ENCODE results near the gene TICRR.

Gene TICRR

DNA sequence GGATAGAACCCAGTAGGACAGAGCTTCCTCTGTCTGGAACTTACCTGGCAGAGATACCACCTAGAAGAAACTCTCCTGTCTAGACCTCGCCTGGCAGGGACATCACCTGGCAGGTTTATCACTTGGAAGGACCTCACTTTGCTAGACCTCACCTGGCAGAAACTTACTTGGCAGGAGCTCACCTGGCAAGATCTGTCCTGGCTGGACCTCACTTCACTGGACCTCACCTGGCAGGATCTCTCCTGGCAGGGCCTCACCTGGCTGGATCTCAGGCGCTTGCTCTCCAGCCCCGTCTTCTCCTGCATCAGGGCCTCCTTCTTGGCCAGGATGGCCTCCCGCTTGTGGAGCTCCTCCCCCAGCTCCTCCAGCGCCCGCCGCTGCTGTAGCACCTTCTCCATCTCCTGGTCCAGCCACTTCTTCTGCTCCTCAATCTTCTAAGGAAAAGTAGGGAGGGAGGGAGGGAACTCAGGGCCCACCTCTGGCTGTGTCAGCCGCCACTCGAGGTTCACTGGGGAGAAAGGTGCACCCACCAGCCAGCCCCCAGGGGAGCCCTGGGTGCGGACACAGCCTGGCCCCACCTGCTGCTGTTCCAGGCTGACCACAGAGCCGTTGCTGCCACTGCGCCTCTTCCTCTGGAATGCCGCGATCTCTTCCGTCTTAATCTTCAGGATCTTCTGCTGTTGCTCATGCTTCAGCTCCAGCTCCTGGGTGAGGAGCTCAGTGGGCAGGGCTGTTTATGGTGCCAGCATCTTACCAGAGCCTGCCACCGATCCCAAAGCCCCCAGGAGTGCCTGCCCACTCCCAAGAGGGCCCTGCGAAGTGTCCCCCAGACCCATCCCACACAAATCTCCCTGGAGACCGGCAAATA lies 57.5 kb downstream of the TICRR start:
- H3K27ac ChIP-seq, result no peak overlapping the region
- H3K36me3 ChIP-seq, result peaks cover 66% of the 10 kb centered on the region
- H3K4me1 ChIP-seq, result peaks cover 10% of the 10 kb centered on the region
- no peak for TF ChIP-seq Cebpa-rat (IDR thresholded peaks at IDR 0.05)
- no peaks in the 10 kb centered on the region for H4K20me1 ChIP-seq
- H3K4me3 ChIP-seq, result no peak overlapping the region
- H3K27me3 ChIP-seq, result no peaks in the 10 kb centered on the region
- no peak overlapping the region for H3K9ac ChIP-seq
- H3K4me2 ChIP-seq, result no peak overlapping the region
- H3K9me3 ChIP-seq, result peaks cover 36% of the 10 kb centered on the region

DNA sequence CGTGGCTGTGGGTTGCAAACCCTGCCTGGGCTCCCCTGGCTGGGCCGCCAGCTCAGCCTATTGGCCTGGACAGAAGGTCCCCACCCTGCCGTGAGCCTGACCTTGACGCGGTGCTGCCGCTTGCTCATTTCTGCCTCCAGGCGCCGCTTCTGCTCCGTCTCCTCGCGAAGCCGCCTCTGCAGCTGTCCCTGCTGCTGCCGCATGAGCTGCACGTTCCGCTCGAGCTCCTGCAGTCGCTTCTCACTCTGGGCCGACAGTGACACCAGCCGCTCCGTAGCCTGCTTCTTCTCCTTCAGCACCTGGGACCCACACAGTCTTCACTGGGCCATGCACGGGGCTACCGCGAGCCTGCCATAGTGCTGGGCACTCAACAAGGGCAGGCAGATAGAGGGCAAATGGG lies 58.3 kb downstream of the TICRR start:
- peaks cover 59% of the 10 kb centered on the region for H3K36me3 ChIP-seq
- TF ChIP-seq Cebpa-rat (IDR thresholded peaks at IDR 0.05), result no peak
- H3K9ac ChIP-seq, result no peak overlapping the region
- H3K4me1 ChIP-seq, result peaks cover 2% of the 10 kb centered on the region
- H4K20me1 ChIP-seq, result no peaks in the 10 kb centered on the region
- no peak overlapping the region for H3K4me3 ChIP-seq
- peaks cover 36% of the 10 kb centered on the region for H3K9me3 ChIP-seq
- H3K27ac ChIP-seq, result no peak overlapping the region
- no peaks in the 10 kb centered on the region for H3K27me3 ChIP-seq
- H3K4me2 ChIP-seq, result no peak overlapping the region

DNA sequence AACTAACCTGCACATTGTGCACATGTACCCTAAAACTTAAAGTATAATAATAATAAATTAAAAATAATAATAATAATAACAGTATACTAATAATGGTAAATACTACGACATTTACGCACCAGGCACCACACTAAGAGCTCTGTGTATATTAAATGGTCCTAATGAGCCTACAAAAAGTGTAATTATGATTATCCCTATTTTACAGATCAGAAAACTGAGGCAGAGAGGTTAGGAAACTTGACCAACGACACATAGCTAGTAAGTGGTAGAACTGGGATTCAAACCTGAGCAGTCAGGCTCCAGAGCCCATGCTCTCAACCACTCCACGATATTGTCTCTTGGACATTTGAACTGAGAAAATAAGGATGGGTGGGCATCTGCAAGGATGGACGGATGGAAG lies 65.0 kb downstream of the TICRR start:
- H4K20me1 ChIP-seq, result no peaks in the 10 kb centered on the region
- H3K9ac ChIP-seq, result no peak overlapping the region
- no peak overlapping the region for H3K4me2 ChIP-seq
- no peak for TF ChIP-seq Cebpa-rat (IDR thresholded peaks at IDR 0.05)
- H3K27me3 ChIP-seq, result no peaks in the 10 kb centered on the region
- peaks cover 16% of the 10 kb centered on the region; the same call in 1 of the 2 replicates for H3K36me3 ChIP-seq
- no peak overlapping the region for H3K27ac ChIP-seq
- no peak overlapping the region for H3K4me3 ChIP-seq
- no peaks in the 10 kb centered on the region for H3K9me3 ChIP-seq
- H3K4me1 ChIP-seq, result no peaks in the 10 kb centered on the region

DNA sequence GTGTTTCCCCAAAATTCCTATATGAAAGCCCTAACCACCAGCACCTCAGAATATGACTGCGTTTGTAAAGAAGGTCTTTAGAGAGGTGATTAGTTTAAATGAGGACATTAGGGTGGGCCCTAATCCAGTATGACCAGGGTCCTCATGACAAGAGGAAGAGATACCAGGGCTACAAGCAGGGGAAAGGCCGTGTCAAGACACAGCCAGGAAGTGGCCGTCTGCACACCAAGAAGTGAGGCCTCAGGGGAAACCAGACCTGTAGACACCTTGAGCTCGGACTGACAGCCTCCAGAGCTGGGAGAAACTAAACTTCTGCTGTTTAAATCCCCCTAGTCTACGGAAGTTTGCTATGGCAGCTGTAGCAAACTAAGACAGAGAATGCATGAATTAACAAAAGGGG lies 65.8 kb downstream of the TICRR start:
- H3K27ac ChIP-seq, result no peak overlapping the region
- H3K4me3 ChIP-seq, result no peak overlapping the region
- no peaks in the 10 kb centered on the region for H4K20me1 ChIP-seq
- H3K9ac ChIP-seq, result no peak overlapping the region
- no peak for TF ChIP-seq Cebpa-rat (IDR thresholded peaks at IDR 0.05)
- H3K4me1 ChIP-seq, result no peaks in the 10 kb centered on the region
- H3K4me2 ChIP-seq, result no peak overlapping the region
- no peaks in the 10 kb centered on the region for H3K27me3 ChIP-seq
- H3K9me3 ChIP-seq, result no peaks in the 10 kb centered on the region
- peaks cover 16% of the 10 kb centered on the region; the same call in 1 of the 2 replicates for H3K36me3 ChIP-seq

DNA sequence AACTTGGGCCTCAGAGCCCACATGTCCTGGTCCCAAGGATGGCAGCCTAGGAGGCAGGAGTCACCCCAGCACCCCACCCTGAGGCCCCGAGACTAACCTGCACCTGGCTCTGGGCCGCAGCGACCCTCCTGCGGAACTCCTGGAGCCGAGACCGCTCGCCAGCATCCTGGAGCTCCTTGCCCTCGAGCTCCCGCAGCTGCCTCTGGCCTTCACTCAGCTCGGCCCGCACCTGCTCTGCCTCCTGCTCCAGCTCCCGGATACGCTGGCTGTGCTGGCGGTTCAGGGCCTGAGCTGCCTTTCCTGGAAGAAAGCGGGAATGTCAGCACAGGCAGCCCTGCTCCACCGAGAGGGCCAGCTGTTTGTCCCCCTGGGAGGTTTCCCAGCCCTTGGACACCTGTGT lies 66.8 kb downstream of the TICRR start:
- no peaks in the 10 kb centered on the region for H3K27me3 ChIP-seq
- no peaks in the 10 kb centered on the region for H3K4me1 ChIP-seq
- no peak overlapping the region for H3K4me2 ChIP-seq
- no peak overlapping the region for H3K9ac ChIP-seq
- no peaks in the 10 kb centered on the region for H3K9me3 ChIP-seq
- TF ChIP-seq Cebpa-rat (IDR thresholded peaks at IDR 0.05), result no peak
- no peak overlapping the region for H3K27ac ChIP-seq
- H3K4me3 ChIP-seq, result no peak overlapping the region
- H3K36me3 ChIP-seq, result peaks cover 16% of the 10 kb centered on the region; the same call in 1 of the 2 replicates
- no peaks in the 10 kb centered on the region for H4K20me1 ChIP-seq

DNA sequence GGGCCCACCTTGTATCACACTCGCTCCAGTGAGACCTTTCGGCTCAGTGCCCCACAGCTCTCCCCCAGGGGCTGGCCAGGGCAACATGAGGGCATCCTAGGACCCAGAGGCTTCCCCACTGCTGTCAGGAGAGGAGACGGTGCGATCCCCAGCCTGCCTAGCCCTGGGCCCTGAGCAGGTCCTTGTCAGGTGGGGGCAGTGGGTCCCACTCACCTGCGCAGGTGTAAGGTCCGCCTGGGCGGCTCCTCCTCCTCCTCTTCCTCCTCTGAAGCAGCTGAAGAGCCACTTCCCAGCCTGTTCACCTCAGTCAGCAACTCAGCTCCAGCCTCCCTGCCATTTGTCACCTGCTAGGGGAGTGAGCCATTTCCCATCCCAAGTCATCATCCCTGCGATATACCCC lies 70.4 kb downstream of the TICRR start:
- Histone ChIP-seq H3K9me3 (peaks cover 9% of the 10 kb centered on the region; the same call in 1 of the 2 replicates), H3K4me1 (no peaks in the 10 kb centered on the region), H3K4me3 (no peak overlapping the region), H3K27ac (no peak overlapping the region), H3K4me2 (no peak overlapping the region), H4K20me1 (no peaks in the 10 kb centered on the region), H3K9ac (no peak overlapping the region), H3K36me3 (peaks cover 46% of the 10 kb centered on the region), H3K27me3 (no peaks in the 10 kb centered on the region)
- no peak for TF ChIP-seq Cebpa-rat (IDR thresholded peaks at IDR 0.05)

DNA sequence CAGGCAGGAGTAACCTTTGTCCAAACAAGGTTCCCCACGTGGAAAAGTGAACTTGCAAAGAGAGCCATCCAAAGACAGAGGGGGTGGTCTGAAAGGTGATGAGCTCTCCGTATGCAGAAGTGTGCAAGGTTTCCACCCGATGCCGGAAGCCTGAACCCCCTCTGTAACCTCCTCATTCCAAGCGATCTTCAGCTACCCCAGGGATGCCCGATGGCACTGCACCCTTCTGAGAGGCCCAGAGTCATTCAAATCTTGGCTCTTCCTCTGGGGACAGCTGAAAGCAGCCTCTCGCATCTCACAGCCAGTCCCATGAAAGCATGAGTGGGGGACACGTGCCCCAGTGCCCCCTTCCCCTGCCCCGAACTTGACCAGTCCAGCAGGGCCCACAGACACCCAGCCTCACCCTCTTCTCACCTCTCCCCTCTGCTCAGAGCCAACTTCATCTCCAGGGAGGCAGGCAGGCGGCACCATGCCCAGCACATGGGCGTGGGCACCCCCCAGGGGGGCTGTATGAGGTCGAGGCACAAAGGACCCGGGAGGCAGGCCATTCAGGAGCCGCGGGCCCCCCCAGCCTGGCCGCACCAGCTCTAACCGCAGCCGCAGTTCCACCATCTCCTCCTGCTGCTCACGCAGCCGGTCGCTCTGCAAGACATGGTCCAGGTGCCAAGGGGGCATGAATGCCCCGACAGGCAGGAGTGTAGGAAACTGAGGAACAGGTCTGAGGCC lies 71.3 kb downstream of the TICRR start:
- Histone ChIP-seq H3K4me2 (no peak overlapping the region), H3K9ac (no peak overlapping the region), H3K27me3 (no peaks in the 10 kb centered on the region), H3K4me1 (no peaks in the 10 kb centered on the region), H3K9me3 (peaks cover 9% of the 10 kb centered on the region; the same call in 1 of the 2 replicates), H4K20me1 (no peaks in the 10 kb centered on the region), H3K4me3 (no peak overlapping the region), H3K36me3 (peaks cover 44% of the 10 kb centered on the region), H3K27ac (no peak overlapping the region)
- no peak for TF ChIP-seq Cebpa-rat (IDR thresholded peaks at IDR 0.05)

DNA sequence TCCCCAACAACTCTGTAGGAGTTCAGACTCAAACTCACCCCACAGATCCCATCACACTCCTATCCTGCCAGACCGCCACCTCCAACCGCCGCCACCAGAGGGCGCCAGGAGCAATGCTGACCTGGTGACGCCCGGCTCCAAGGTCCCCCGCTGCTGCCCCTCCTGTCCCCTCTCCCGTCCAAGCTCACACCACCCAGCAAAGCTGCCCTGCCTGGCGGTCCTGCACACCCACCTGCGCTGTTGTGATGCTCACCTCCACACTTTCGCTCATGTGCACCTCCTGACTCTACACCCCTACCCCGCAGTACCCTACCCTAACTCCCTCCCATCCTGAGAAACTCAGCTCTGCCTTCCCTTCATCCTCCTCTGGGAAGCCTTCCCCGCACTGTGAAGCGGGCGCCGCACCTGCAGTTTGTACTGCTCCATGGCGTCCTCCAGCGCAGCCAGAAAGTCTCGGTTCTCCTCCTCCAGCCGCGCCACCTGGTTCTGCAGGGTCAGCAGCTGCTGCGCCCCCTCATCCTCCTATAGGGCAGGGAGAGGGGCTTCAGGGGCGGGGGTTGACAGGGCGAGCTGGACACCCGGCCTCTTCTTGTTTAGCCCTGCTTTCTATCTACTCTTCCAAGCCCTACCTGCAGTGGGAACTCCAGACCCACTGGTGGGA lies 72.1 kb downstream of the TICRR start:
- Histone ChIP-seq H3K27ac (no peak overlapping the region), H4K20me1 (peaks cover 6% of the 10 kb centered on the region), H3K9ac (no peak overlapping the region), H3K4me2 (no peak overlapping the region), H3K4me3 (no peak overlapping the region), H3K36me3 (peaks cover 42% of the 10 kb centered on the region), H3K9me3 (peaks cover 9% of the 10 kb centered on the region; the same call in 1 of the 2 replicates), H3K4me1 (no peaks in the 10 kb centered on the region), H3K27me3 (no peaks in the 10 kb centered on the region)
- TF ChIP-seq Cebpa-rat (IDR thresholded peaks at IDR 0.05), result no peak

DNA sequence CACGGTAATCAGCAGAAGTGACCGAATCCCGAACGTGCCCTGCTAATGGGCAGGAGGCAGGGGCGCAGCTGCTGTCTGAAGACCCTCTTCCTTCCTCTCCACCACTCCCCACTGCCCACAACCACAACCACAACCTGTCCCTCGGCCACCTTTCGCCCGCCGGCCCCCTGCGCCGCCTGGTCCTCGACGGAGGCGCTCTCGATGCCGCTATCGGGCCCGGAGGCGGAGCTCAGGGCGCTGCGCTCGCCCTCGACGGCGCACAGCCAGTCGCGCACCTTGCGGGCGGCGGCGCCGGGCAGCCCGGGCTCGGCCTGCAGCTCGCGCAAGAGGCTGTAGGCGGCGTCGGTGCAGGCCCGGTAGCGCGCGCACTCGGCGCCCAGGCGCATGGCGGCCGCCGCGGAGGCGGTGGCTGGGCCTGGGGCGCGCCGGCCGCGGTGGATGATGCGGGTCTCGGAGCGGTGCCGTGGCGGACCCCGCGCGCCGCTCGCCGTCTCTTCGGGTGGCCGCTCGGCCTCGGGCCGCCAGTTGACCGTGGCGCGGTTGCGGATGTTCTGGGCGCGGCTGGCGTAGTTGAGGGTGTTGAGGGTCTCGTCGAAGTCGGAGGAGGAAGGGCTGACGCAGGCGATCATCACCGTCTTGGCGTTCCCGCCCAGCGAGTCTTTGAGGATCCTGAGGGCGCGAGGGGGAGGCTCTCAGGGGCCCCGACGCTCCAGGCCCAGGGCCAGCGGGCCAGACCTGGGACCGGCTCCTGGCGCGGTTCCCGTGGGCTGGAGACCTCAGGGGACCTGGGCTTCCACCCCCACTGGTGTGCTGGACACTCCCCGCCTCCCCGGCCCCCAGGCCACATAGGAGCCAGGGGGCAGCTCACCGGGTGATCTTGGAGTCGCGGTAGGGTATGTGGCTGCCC lies 73.1 kb downstream of the TICRR start:
- H3K4me1 ChIP-seq, result no peaks in the 10 kb centered on the region
- H3K27ac ChIP-seq, result no peak overlapping the region
- no peak overlapping the region for H3K4me2 ChIP-seq
- H3K27me3 ChIP-seq, result peaks cover 8% of the 10 kb centered on the region
- peaks cover 9% of the 10 kb centered on the region; the same call in 1 of the 2 replicates for H3K9me3 ChIP-seq
- H3K4me3 ChIP-seq, result no peak overlapping the region
- H3K36me3 ChIP-seq, result peaks cover 42% of the 10 kb centered on the region
- peaks cover 16% of the 10 kb centered on the region for H4K20me1 ChIP-seq
- H3K9ac ChIP-seq, result no peak overlapping the region
- no peak for TF ChIP-seq Cebpa-rat (IDR thresholded peaks at IDR 0.05)
